GM12891 (cell line): ENCODE measurements around the gene DCAF15.

Source experiments
- DNase-seq: peaks from one replicate; pipeline ENCODE4 v3.0.0; 2011; ENCODE audit warnings: low spot score; ENCODE audit not compliant: insufficient read length
- FAIRE-seq: peaks from 2 replicates; lab custom pipeline; 2011; peaks lifted over from hg19 to GRCh38; lab: Jason Lieb, UNC
- PAX5 ChIP-seq: IDR thresholded peaks from 2 replicates; pipeline ENCODE4 v1.6.1; 2011; ENCODE audit warnings: low read length, moderate library complexity, mild to moderate bottlenecking; ENCODE audit not compliant: insufficient read depth, severe bottlenecking
- POLR2A ChIP-seq: IDR thresholded peaks from 2 replicates; pipeline ENCODE4 v1.6.1; 2011; ENCODE audit warnings: low read depth, low read length, control low read depth
- POLR2AphosphoS5 ChIP-seq: IDR thresholded peaks from 2 replicates; pipeline ENCODE4 v1.6.1; 2011; ENCODE audit warnings: low read depth, low read length, control low read depth
- POU2F2 ChIP-seq: IDR thresholded peaks from 2 replicates; pipeline ENCODE4 v1.6.1; 2011; ENCODE audit warnings: low read depth, mild to moderate bottlenecking, control low read depth, low read length, moderate library complexity
- SPI1 ChIP-seq: IDR thresholded peaks from 2 replicates; pipeline ENCODE4 v1.6.1; 2011; ENCODE audit warnings: low read depth, low read length, control low read depth
- TAF1 ChIP-seq: IDR thresholded peaks from 2 replicates; pipeline ENCODE4 v1.6.1; 2011; ENCODE audit warnings: low read depth, low read length, control low read depth

Gene DCAF15

DNA sequence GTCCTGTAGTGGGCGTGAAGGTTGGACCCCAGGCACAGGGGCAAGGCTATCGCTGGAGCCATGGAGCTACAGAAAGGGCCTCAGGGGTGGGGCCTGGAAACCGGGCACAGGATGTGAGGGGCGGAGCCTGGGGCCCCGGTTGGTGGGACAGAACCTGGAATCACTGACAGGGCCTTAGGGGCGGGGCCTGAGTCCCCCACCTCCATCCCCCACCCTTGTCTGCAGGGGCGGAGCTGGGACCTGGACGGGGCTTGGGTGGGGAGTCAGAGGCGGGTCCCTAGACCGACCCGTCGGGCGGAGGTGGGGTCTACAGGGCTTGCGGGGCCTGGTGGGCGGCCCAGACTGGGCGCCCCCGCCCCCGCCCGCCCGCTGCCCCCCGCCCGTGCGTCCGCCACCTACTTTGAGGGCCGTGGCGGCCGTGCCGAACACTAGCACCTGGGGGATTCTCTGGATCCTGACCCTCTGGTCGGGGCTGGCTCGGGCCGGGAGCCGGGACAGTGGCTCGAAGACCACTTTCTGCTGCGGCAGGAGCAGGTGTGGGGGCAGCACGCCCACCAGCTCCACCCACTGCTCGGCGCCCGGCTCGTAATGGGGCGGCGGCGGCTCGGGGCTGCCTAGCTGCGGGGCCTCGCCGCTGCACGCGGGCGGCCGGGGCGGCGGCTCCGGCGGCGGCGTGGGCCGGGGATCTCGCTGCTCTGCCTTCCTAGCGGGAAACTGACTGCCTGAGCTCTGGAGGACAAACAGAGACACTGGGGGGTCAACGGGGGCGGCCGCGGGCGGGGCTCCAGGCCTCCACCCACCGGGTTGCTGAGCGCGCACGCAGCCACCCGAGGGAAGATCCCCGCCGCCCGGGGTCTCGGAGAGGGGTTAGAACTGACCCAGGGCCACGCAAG lies 26.3 kb downstream of the DCAF15 start:
- FAIRE-seq (no peak), DNase-seq (no peak)
- no peak for TF ChIP-seq POLR2A
- TF ChIP-seq POLR2AphosphoS5: no peak
- no peak for TF ChIP-seq SPI1
- TF ChIP-seq POU2F2: no peak
- no peak for TF ChIP-seq PAX5
- TF ChIP-seq TAF1: no peak

DNA sequence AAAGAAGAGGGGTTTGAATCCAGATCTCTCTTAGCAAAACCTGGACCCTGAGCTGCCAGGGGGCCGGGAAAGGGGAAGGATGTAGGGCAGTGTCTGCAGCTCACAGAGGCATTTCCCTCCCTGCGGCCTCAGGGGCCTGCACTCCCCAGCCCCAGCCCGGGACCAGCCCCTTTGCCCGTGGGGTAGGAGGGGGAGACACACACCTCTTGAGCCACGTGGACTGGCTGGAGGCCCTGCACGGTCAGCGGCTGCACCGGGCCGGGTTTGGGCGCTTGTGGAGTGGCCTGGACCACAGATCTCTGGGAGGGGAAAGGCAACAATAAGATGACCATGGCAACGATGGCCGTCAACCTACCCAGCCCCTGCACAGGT lies 26.9 kb downstream of the DCAF15 start:
- no peak for TF ChIP-seq PAX5
- no peak for TF ChIP-seq TAF1
- no peak for DNase-seq
- FAIRE-seq: no peak

DNA sequence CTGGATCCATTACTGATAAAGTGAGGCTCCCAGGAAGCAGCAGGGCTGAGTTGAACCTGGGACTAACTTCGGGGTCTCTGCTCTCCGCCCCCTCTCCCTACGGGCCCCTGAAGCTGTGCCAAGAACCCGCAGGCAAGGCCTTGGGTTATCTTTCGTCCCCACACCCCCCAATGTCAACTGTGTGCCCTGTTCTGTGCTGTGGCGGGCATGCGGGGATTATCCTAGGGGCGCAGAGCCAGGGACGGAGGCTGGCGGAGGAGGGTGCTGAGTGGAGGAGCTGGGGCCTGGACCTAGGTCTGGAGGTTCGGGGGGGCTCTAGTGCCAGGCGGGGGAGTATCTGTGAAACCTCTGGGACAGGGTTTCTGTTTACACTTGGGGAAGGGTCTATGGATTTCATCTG lies 27.4 kb downstream of the DCAF15 start:
- FAIRE-seq: no peak
- no peak for DNase-seq
- TF ChIP-seq PAX5 (no peak), POLR2AphosphoS5 (no peak), TAF1 (no peak), POU2F2 (no peak), SPI1 (no peak), POLR2A (no peak)

DNA sequence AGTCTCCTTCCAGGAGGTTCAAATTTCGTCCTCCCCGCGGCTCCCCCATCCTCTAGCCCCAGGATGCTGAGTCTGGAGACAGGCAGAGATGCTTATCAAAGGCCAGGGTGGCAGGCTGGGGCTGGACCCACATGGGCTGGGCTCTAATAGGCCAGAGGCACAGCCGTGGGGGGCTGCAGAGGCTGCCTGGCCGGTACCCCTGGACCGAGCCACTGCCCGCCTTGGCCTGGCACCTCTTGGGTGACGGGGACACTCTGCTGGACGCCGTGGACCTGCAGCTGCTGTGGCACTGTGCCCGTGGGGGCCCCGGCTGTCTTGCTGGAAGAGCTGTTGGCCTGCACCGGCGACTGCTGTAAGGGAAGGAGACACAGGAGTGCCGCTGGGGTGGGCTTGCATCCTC lies 28.0 kb downstream of the DCAF15 start:
- DNase-seq (no peak), FAIRE-seq (no peak)
- TF ChIP-seq SPI1: no peak
- no peak for TF ChIP-seq POU2F2
- no peak for TF ChIP-seq POLR2A
- TF ChIP-seq POLR2AphosphoS5: no peak
- no peak for TF ChIP-seq TAF1
- TF ChIP-seq PAX5: no peak

DNA sequence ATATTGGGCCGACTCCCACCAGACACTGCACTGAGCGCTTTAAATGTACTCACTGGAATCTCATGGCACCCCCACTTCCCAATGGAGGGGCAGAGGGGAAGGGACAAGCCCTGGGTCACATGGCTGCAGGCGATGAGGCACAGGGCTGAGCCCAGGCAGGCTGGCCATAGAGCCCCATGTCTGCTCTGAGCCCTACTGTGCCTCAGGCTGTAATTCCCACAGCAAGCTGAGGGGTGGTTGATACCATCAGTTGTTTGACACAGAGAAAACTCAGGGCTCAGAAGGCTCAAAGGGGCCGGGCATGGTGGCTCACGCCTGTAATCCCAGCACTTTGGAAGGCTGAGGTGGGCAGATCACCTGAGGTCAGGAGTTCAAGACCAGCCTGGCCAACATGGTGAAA lies 28.7 kb downstream of the DCAF15 start:
- DNase-seq (no peak), FAIRE-seq (no peak)
- TF ChIP-seq TAF1 (no peak), SPI1 (no peak), POLR2A (no peak), POLR2AphosphoS5 (no peak), POU2F2 (no peak), PAX5 (no peak)

DNA sequence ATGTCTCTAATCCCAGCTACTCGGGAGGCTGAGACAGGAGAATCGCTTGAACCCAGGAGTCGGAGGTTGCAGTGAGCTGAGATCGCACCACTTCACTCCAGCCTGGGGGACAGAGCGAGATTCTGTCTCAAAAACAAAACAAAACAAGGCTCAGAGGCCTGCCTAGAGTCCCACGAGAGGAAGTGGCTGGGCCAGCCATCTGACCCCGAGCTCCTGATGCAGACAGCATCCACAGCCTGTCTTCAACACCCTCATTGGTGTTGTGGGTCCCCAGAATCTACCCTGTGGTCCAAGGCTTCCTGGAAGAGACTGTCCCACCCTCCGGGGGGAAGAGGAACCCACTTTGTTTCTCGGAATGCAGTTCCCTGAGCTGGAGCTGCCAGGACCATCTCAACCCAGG lies 29.2 kb downstream of the DCAF15 start:
- DNase-seq (no peak), FAIRE-seq (no peak)

DNA sequence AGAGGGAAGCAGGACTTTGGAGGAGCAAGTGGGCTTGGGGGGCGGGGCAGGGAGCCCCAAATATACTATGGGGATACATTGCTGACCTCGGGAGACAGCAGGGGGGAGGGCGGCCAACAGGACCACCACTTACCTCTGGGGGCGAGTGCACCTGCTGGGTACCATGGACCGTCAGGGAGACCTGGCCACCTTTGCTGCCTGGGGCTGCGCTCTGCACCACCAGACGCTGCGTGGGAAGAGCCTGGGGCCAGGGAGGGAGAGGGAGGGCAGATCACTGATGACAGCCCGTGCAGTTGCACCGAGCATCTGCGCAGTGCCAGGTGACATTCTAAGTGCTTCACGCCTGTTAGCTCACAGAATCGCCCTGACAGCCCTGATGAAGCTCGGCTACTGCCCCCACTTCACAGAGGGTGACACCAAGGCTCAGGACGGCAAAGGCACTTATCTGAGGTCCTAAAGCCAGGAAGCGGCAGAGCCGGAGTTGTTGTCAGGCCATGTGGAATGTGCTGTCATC lies 29.7 kb downstream of the DCAF15 start:
- FAIRE-seq (no peak), DNase-seq (no peak)
- TF ChIP-seq TAF1 (no peak), POU2F2 (no peak), POLR2AphosphoS5 (no peak), POLR2A (no peak), PAX5 (no peak), SPI1 (no peak)

More for the DNA sequence above, 29.2 kb downstream of the DCAF15 start:
- TF ChIP-seq TAF1: no peak
- no peak for TF ChIP-seq POLR2A
- TF ChIP-seq POU2F2: no peak

DNA sequence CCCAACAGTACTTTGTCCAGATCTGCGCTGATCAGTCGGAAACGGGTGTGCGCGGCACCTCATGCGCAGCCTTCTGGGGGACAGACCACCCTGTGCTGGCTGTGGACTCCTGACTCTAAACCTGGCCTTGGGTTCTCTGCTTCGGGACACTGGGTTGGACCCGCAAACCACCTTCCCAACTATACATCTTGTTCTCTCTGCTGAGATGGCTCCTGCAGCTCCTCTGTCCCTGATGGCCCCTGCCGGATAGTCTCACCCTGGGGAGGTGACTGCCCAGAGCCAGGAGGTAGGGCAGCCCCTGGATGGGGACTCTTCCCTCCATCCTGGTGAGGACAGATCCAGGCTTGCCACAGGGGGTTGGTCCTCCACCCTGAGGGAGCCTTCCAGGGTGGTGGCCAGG lies 30.5 kb downstream of the DCAF15 start:
- no peak for TF ChIP-seq POU2F2
- TF ChIP-seq POLR2A: no peak
- no peak for TF ChIP-seq POLR2AphosphoS5
- TF ChIP-seq PAX5: no peak
- no peak for TF ChIP-seq TAF1
- no peak for TF ChIP-seq SPI1
- DNase-seq (no peak), FAIRE-seq (no peak)

DNA sequence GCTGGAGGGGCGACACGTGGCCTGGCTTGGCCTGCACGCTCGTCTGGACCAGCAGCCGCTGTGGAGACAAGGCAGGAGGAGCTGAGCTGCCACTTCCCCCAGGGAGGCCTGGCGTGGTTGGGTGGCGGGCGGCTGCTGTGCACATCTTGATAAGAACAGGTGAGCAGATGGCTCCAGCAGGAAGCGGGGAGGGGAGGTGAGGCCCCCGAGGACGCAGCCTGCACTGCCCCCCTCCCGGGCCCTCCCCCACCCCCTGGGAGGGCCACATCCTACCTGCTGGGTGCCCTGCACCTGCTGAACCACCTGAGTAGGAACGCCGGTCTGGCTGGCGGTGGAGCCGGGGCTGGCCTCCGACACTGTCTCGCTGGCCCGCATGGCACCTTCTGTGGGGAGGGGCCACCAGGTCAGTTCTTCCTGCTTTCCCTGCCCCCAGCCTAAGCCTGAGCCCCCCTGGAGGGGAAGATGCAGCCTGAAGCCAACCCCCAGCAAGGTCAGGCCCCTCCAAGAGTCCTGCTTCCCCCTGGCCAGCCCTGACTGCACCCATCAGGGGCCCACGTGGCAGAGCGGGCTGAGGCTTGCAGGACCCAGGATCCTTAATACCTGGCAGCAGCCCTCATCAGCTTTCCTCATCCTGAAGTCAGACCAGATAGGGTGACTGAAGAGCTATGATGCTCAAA lies 31.0 kb downstream of the DCAF15 start:
- no peak for TF ChIP-seq POLR2A
- TF ChIP-seq PAX5: no peak
- no peak for TF ChIP-seq POU2F2
- no peak for TF ChIP-seq POLR2AphosphoS5
- TF ChIP-seq TAF1: no peak
- no peak for TF ChIP-seq SPI1
- DNase-seq (no peak), FAIRE-seq (no peak)

DNA sequence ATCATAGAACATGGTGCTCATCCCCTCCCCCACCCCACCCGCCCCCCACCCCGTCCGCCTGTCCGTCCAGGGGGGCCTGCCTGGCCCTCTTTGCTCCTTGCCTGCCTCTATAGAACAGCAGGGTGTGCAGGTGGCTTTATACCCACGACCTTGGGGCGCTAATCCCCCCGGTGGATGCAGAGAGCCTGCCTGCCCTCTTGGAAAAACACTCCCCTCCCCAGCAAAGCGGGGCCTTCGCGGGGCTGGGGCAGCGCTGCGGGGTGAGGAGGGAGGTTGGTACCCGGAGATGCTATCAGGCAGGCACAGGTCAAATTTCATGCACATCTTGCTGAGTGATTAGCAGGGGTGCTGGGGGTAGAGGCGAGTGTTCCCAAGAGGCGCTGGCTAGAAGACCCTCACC lies 31.9 kb downstream of the DCAF15 start:
- no peak for TF ChIP-seq POU2F2
- TF ChIP-seq POLR2AphosphoS5: no peak
- no peak for TF ChIP-seq PAX5
- TF ChIP-seq SPI1: no peak
- no peak for TF ChIP-seq POLR2A
- no peak for TF ChIP-seq TAF1
- DNase-seq (no peak), FAIRE-seq (no peak)
